GM18868 (cell line): ENCODE measurements around the gene VENTX.

Experiments
- ATAC-seq: cut with Tn5 transposase; IDR thresholded peaks from one replicate; pipeline ENCODE4 v1.9.1; 2021; ENCODE audit warnings: mild to moderate bottlenecking, moderate library complexity; ENCODE audit not compliant: unreplicated experiment

Gene VENTX, protein sequence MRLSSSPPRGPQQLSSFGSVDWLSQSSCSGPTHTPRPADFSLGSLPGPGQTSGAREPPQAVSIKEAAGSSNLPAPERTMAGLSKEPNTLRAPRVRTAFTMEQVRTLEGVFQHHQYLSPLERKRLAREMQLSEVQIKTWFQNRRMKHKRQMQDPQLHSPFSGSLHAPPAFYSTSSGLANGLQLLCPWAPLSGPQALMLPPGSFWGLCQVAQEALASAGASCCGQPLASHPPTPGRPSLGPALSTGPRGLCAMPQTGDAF

DNA sequence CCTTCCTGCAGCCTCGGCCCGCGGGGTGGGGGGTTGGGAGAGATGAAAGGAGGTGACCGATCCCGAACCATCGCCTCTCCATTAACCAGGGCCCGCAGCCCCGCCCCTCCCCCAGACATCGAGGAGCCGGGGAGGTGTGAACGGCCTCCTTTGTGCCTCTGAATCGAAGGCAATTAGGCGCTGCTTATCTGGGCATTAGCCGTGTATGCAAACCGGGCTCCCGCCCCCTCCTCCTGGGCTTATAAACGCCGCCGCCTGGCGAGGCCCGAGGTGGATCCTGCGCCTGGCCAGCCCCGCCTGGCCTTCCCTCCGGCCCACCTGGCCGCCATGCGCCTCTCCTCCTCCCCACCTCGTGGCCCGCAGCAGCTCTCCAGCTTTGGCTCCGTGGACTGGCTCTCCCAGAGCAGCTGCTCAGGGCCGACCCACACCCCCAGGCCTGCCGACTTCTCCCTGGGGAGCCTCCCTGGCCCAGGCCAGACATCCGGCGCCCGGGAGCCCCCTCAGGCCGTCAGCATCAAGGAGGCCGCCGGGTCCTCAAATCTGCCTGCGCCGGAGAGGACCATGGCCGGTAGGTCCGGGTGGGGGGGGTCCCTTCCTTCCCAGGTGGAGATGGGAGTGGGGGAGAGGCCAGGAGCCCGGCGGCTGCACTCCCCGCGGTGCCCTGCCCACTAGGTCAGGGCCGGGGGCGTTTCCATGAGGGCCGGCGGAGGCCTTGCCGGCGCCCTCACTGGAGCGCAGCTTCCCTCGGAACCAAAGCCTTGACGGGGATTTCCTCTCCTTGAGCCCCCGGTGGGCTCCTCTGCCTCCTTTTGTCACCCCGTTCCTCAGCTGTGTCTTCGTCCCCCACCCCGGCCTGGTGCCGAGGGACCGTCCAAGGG, at the start of gene VENTX:
VENTX (plus strand) TSS at position 268 of the 878 bp plus-strand sequence; CDS start at position 328, 60 bp downstream.
- no peak for ATAC-seq

DNA sequence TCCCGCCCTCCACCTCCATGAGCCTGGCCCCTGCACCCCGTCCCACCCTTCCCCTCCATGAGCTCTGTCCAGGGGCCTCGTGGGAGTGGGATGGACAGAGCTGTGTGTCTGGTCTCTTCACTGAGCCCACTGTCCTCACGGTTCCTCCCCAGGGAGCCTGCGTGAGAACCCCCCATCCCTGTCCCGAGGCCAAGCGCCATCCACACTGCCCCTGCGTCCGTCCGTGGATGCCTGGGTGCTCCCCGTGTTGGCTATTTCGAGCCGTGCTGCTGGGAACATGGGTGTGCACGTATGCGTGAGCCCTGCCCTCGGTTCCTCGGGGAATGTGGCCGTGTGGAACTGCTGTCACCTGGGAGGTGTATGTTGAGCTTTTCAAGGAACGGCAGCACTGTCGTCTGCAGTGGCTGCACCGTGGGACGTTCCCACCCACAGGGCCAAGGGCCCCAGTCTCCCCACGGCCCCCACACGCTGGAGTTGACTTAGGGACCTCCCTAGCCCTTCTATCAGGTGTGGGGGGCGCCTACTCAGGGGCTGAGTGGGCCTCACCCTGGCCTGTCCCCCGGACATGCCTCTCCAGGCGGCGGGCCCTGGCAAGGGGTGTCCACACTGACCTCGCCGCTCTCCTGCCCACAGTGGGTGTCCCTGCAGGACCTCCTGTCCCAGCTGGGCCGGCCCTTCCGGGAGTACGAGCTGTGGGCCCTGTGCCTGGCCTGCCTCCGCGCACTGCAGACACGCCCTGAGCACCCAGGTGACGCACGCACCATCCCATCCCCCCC, 49.6 kb upstream of the VENTX start:
- no peak for ATAC-seq

DNA sequence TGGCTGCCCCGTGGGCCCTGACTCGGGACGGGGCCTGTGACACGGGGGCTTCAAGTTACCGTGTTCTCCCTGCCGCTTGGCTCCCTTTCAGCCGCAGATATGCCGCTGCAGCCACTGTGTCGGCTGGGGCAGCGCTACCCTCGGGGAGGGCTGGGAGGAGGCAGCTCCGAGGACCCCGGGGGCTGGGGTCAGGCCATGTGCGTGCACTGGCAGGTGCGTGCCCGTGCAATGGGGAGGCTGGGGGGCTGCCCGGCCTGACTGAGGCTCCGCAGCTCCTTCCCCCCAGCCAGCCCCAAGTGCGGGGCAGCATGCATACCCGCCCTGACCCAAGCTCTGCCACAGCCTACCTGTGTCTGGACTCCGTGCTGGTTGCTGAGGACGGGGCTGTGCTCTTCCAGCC, 48.4 kb upstream of the VENTX start:
- no peak for ATAC-seq

DNA sequence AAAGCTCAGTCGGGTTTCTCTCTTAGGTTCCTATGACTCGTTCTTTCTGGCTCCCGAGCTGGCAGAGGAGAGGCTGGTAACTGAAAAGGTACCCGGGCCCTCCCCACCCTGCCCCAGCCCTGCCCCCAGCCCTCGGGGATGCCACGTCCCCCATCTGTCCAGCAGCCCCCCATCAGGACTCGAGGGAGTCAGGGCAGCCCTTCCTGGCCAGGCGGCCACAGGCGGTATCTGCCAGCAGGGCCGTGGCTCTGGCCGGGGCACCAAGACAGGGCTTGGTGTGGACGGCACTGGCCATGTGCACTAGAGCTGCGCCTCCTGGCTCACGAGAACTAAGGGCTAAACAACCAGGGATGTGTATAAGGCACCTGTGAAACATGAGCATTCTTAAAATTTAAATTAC, 47.9 kb upstream of the VENTX start:
- ATAC-seq, result no peak

DNA sequence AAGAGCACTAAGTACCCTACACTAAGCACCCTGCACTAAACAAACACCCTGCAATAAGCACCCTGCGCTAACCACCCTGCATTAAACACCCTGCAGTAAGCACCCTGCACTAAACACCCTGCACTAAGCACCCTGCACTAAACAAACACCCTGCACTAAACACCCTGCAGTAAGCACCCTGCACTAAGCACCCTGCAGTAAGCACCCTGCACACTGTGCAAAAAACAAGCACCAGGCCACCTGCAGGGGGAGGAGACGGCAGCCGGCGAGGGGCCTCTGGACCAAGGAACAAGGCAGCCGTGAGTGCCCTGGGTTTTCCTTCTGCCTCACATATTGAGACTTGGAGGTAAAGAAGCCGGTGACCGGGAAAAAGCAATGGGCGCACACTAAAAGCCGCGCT, 47.4 kb upstream of the VENTX start:
- no peak for ATAC-seq

DNA sequence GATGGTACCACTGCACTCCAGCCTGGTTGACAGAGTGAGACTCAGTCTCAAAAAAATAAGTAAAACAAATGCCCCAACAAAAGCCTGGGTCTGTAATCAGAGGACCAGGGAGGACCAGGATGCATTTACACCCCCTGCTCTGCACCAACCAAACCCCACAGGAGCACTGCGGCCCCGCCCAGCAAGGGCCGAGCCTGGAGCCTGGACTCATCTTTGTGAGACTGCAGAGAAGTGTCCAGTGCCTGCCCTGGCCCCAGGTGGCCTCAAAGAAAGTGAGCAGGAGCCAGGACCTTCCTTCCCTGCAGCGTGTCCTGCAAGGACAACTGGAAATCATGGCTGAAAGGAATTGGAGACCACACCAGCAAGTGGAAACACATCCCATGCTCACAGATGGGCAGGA, 46.0 kb upstream of the VENTX start:
- ATAC-seq, result no peak

DNA sequence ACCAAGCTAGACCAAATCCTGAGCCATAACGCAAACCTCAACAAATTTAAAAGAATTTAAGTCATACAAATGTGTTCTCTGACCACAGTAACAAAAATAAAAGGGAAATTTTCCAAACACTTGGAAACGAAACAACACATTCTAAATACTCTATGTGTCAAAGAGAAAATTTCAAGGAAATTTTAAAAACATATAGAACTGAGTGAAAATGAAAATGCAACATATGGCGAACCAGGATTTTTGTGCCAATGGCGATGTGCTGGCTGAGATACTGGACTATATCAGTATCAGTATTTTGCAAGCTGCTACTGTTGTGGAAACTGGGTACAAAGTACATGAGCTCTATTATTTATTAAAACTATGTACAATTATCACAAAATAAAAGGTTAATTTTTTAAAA, 43.5 kb upstream of the VENTX start:
- ATAC-seq, result no peak

DNA sequence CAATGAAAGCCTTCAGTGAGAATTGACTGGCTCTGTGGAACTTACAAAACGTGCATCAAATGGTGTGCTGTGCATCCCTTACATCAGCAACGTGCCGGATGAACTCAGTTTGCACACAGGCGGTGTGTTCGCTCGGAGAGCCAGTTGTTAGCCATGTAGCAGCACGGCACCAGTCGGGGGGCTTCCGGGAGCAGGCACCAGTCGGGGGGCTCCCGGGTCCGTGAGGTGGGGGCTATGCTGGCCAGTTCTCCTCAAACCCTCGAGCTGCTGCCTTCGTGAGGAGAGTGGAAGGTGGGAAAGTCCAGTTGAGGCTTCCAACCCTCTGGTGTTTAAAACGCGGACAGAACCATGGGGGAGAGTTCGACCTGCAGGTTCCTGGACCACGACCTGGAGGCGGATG, 42.6 kb upstream of the VENTX start:
- ATAC-seq, result no peak

DNA sequence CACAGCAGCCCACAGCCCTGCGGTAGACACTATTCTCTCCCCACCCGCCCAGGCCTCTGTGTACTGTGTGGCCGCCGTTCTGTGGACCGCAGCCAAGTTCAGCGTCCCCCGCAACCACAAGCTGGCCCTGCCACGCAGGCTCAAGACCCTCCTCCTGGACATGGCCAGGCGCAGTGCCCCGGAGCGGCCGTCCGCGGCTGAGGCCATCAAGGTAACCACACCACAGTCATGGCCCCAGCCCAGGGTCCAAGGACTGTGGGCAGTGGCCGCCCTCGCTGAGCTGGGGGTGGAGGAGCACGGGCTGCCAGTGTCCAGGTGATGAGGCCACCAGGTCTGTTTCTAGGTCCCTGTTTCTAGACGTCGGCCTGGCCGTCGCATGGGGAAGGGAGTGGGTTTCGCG, 42.0 kb upstream of the VENTX start:
- ATAC-seq, result no peak

DNA sequence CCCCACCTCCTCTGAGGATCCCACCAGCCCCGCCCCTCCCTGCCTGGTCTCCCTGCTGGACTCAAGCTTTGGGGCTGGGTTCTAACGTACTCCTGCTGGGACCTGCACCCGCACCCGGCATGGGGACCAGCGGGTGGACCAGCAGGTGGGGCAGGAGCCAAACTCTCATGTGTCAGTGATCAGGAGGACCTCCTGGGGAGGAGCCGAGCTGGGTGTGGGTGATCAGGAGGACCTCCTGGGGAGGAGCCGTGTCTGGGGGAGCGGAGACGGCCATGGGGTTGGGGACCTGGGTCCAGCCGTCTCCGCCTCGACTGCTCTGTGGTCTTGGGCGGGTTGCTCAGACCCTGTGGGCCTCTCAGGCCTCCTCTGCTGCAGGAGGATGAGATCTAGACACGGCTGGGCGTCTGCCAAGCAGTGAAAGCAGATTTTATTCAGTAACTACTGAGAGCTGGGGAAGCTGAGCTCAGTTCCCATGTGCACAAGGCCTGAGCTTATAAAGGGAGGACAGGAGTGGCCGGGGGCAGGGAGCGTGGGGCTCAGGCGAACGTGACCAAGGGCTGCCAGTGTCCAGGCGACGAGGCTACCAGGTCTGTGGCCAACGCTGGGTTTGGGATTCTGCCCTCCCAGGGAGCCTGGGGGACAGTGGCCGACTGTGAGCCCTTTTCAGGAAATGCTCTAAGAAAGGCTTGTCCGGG, 41.3 kb upstream of the VENTX start:
- no peak for ATAC-seq

DNA sequence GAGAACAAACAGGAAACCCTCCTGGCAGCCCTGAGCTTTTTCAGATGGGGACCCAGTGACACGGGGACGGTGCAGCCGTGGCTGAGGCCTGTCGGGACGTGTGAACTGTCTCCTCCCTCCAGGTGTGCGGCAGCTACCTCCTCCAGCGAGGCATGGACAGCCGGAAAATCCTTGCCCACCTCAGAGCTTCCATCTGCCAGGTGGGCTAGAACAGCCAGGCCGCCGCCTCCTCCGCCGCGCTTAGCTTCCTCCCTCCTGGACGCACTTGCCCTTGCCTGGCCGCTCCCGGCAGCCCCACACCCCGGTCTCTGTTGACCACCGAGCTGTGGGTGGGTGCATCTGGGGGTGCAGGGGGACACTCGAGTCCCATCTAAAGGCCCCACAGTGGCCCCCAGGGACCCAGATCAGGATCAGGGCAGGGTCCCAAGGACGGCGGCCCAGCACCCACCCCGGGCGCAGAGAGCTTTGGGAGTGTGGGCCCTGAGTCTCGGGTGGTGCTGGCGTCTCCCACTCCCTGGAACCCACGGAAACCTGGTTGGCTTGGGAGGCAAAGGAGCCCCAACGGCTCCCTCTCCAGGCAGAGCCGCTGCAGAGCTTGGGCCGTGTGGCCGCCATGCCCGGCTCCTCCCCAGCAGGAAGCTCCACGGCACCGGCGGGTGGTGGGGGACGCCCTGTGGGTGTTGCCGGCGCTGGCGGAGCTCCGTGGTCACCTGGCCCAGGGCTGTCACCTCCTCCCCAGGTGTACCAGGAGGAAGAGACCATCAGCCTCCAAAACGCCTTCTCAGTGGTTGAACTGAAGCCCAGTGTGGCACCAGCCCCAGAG, 40.5 kb upstream of the VENTX start:
- ATAC-seq, result no peak

DNA sequence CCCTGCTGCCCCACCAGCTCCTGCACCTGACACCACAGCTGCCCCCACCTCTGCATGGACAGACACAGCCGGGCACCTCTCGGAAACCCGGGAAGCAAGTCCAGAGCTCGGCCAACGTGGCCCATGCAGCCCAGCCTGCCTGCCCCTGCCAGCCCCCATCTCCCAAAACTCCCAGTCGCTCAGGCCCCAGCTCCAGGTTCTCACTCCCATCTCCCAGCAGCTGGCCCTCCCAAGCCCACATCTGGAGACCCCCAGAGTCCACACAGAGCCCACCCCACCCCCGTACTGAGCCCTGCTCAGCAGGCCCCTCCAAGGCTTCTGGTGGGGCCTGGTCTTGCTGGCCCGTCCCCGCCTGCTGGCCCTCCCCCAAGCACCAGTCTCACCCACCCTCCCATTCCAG, 39.9 kb upstream of the VENTX start:
- ATAC-seq, result no peak

DNA sequence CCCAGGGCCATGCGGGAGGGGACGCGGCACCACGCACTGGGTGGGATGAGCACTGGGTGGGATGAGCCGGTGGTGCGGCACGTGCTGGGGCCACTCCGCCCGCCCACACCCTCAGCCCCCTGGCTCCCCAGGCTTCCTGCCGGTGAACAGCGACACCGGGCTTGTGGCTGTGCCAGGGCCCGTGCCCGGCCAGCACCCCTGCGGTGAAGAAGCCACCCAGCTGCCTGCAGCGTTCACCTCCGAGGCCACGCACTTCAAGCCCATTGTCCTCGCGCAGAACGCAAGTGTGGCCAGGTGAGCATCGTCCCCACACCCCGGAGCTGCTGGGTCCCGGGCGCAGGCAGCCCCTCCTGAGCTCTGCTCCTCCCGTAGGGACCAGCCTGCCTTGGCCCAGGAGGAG, 39.4 kb upstream of the VENTX start:
- no peak for ATAC-seq

DNA sequence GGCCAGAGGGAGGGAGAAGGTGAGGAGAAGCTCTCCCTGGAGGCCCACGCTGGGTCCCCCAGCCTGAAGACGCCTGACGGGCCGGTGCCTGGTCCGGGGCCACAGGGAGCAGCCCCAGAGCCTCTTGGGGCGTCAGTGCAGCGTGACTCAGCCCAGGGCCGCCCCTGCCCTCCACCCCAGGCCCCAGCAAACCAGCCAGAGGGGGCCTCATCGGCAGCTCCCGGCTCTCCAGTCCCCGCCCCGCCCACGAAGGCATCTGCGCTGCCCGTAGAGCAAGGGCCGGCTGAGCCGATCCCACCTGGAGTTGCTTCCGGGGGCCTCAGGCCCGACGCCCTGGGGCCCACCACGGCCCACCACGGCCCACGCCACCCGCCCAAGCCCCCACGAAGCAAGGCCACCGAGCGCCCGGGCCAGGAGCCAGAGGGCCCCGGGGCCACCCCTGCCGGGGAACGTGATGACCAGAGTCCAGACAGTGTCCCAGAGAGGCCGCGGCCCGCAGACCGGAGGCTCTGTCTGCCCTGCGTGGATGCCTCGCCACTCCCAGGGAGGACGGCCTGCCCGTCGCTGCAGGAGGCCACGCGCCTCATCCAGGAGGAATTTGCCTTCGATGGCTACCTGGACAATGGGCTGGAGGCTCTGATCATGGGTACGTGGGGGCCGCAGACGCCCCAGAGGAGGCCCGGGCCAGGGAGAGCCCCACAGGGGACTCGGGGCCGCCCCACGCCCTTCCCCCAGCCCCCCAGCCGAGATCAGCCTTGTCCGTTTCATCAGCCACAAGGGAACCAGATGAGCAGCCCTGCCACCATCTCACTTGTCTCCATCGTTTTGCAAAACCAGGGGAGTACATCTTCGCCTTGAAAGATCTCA, 38.8 kb upstream of the VENTX start:
- ATAC-seq, result no peak

DNA sequence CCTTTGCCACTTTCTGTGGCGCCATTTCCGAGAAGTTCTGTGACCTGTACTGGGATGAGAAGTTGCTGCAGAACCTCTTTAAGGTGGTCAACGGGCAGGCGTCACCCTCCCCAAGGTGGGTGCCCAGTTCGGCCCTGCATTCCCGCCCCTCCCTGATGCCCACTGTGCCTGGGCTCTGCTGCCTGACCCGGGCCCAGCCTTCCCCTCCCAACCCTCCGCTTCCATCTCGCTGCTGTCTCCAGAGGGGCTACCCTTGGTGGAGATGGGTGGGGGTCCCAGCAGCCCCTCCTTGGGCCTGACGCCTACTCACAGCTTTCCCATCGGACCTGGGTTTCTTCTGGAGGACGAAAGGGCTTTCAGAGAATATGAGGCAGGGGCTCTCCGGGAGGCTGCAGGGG, 38.2 kb upstream of the VENTX start:
- no peak for ATAC-seq

DNA sequence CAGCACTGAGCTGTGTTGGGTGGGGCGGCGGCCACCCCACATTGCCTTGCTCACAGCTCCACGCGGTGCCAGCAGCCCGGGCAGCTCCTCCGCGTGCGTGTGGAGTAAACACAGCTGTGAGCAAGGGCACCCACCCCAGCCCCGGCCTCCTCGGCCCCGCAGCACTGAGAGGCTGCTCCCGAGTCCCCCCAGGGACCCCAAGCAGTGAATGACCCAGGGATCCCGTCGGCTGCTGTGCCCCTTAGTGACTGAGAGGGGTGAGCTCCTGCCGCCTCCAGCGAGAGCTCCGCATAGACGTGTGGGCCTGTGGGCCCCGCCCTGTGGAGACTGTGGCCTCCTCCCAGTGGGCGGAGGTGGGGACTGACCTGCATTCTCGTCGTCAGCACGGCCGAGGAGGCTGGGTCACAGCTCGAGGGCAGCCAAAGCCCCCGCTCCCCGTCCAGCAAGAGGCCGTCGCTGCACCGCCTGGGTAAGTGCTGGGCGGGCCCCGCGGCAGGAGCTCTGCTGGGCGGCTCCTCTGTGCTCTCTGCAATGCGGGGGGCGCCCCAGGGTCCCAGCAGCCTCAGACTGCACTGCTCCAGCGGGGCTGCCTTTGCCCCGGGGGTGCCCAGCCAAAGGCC, 37.6 kb upstream of the VENTX start:
- ATAC-seq, result no peak

DNA sequence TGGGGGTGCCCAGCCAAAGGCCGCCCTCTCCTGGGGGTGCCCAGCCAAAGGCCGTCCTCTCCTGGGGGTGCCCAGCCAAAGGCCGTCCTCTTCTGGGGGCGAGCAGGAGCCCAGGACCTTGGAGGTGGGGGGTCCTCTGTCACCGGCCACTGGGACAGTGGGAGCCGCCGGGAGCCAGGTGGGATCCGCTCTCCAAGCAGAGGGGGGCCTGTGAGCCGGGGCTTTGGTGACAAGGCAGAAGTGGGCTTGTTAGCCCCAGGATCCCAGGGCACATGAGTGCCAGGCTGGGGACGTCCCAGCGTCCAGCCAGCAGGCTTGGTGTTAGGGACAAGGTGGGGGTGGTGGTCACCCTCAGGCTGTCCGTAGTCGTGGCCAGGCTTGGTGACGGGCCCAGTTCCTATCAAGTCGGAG, 37.0 kb upstream of the VENTX start:
- ATAC-seq, result no peak

DNA sequence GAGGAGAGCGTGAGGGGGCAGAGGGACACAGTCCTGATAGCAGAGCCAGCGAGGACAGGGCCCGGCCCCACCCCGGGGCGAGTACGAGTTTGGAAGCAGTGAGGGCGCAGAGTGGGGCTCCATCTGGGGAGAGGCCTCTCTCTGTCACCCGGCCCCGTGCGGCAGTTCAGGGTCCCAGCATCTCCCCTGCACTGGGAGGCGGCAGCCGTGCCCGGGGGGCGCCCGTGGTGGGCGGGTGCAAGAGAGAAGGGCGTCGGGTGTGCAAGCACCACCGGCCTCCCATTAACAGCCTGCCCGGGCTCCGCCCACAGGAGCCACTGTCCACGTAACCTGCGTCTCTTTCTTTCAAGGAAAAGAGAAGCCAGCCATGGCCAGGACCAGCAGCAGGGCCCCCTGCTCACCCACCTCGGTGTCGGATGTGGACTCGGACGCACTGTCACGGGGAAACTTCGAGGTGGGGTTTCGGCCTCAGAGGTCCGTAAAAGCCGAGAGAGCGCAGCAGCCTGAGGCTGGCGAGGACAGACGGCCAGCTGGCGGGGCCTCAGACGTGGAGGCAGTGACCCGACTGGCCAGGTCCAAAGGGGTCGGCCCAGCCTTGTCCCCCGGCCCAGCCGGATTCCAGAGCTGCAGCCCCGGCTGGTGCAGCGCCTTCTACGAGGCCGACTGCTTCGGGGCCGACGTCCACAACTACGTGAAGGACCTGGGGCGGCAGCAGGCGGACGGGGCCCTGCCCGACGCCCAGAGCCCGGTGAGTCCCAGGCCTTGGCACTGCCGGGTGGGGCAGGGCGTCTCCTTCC, 36.3 kb upstream of the VENTX start:
- no peak for ATAC-seq
